Measurements from ENCODE around the gene SLC25A13. TPM values are rescaled to one million over a fixed set of nuclear protein-coding genes. Genes with fewer than 3 reads are reported as not detected.

The SLC25A13 gene
- total and polyA plus RNA-seq, 2 of the 8 experiments (the other 6 are each of a cell fraction or from before 2014, with no cell fraction given) = 30.8 to 85.4 TPM

GRCh38 chr7:96276019-96276418 is 45.9 kb downstream of the SLC25A13 start (continued):
- TF ChIP-seq CHD7 (IDR thresholded peaks at IDR 0.05; ENCODE audit: insufficient replicate concordance, low read length) (no peak), GTF2F1 (IDR thresholded peaks at IDR 0.05; ENCODE audit: borderline replicate concordance, low read depth, low read length) (no peak), POLR2AphosphoS5 (IDR thresholded peaks at IDR 0.05; ENCODE audit: low read depth, low read length) (no peak), RBBP5 (IDR thresholded peaks at IDR 0.05; ENCODE audit: borderline replicate concordance, low read depth, low read length) (no peak), EZH2 (IDR thresholded peaks at IDR 0.05; ENCODE audit: low read depth, low read length, severe bottlenecking) (no peak), SIRT6 (IDR thresholded peaks at IDR 0.05; ENCODE audit: low read length) (no peak), PHF8 (conservative IDR thresholded peaks at IDR 0.05; ENCODE audit: low read depth, low read length) (no peak), TBP (IDR thresholded peaks at IDR 0.05; ENCODE audit: low read depth, low read length) (no peak), SAP30 (IDR thresholded peaks at IDR 0.05; ENCODE audit: insufficient read depth, insufficient replicate concordance, low read length) (no peak), CEBPB (IDR thresholded peaks at IDR 0.05; ENCODE audit: low read depth, low read length) (no peak), CBX8 (IDR thresholded peaks at IDR 0.05; ENCODE audit: borderline replicate concordance, low read depth, low read length) (no peak)

All from H1 (cell line).